ENCODE measurements around the gene RAD51.

- TF ChIP-seq POLR2A (IDR thresholded peaks at IDR 0.05), result no peak
- no peak for TF ChIP-seq CTCF (IDR thresholded peaks at IDR 0.05)
- no peak for TF ChIP-seq EP300 (IDR thresholded peaks at IDR 0.05)
These were observed 36.1 kb downstream of the RAD51 start for GRCh38 chr15:40731034-40731433.

Measured in ovary (tissue), 3 donors.